PC-3 (cell line): ENCODE data around the gene SPDYE5.

ENCODE experiments used
- CTCF ChIP-seq: fragments of 300-600 bp; sonication (generic); conservative IDR thresholded peaks from 2 replicates; pipeline ENCODE4 v1.5.1; 2017; ENCODE audit warnings: antibody characterized with exemption, low read depth, mild to moderate bottlenecking, low read length
- EZH2 ChIP-seq: fragments of 300-600 bp; sonication (generic); IDR thresholded peaks from one replicate; pipeline ENCODE4 v1.6.1; 2017; ENCODE audit warnings: antibody characterized with exemption, mild to moderate bottlenecking, low read length; ENCODE audit not compliant: unreplicated experiment
- EZH2phosphoT487 ChIP-seq: fragments of 300-600 bp; sonication (generic); IDR thresholded peaks from 2 replicates; pipeline ENCODE4 v1.6.1; 2018; ENCODE audit warnings: mild to moderate bottlenecking, antibody characterized with exemption, low read length, borderline replicate concordance

DNA sequence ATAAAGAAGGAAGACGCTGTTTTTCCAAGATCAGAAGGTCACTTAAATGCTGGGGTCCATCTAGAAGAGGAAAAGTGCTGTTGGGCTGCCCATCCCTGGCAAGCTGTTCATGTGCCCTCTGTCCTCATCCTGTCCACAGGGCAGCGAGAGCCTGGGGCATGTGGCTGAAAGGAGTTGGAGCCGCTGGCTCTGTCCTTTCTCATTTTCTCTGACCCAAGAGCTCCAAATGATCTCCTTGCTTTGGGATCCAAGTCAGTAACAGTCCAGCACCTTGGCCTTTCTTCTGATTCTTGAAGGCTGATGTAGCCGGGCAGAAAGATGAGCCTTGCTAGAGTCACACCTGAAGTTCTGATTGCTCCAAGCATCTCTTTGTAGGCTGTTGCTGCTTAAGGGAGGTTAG, 44.4 kb downstream of the SPDYE5 start:
- TF ChIP-seq CTCF (no peak), EZH2 (no peak), EZH2phosphoT487 (no peak)
